Cardiac fibroblast (primary cell): ENCODE results near the gene D2HGDH.
"Not testable (repeated sequence)": the region's sequence is repeated elsewhere in the genome, so short reads cannot be mapped to it uniquely, and the experiment has no call there.

ENCODE experiments used
- DNase-seq, 2 donors: peaks; one replicate each; pipeline versions ENCODE4 v3.0.0 to v3.0.0-alpha.2; 2010; ENCODE audit warnings: low read depth in 2 of 2
- H3K4me3 ChIP-seq, 2 donors: replicated peaks in 1 of 2; 1 replicate in 1 of 2; 2 replicates in 1 of 2; pipeline ENCODE4 v1.5.1; 2011; ENCODE audit warnings: low read depth in 2 of 2, low read length in 2 of 2, mild to moderate bottlenecking in 2 of 2, moderate library complexity in 1 of 2
- TF ChIP-seq, protein P1 (sequence below): IDR thresholded peaks from one replicate; pipeline ENCODE4 v1.5.1; 2011; ENCODE audit warnings: low read depth, mild to moderate bottlenecking, low read length, inconsistent platforms

Gene D2HGDH

DNA sequence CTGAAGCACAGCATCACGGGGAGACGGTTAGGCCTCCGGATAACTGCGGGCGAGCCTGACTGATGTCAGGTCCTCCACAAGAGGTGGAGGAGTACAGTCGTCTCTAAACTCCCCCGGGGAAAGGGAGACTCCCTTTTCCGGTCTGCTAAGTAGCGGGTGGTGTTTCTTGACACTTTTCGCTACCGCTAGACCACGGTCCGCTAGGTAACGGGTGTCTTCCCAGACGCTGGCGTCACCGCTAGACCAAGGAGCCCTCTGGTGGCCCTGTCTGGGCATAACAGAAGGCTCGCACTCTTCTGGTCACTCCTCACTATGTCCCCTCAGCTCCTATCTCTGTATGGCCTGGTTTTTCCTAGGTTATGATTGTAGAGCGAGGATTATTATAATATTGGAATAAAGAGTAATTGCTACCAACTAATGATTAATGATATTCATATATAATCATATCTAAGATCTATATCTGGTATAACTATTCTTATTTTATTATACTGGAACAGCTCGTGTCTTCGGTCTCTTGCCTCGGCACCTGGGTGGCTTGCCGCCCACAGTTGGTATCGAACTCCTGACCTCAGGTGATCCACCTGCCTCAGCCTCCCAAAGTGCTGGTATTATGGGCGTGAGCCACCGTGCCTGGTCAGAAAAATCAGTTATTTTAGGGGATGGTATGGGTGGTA, 1.8 kb upstream of the D2HGDH start:
- TF ChIP-seq, protein P1, sequence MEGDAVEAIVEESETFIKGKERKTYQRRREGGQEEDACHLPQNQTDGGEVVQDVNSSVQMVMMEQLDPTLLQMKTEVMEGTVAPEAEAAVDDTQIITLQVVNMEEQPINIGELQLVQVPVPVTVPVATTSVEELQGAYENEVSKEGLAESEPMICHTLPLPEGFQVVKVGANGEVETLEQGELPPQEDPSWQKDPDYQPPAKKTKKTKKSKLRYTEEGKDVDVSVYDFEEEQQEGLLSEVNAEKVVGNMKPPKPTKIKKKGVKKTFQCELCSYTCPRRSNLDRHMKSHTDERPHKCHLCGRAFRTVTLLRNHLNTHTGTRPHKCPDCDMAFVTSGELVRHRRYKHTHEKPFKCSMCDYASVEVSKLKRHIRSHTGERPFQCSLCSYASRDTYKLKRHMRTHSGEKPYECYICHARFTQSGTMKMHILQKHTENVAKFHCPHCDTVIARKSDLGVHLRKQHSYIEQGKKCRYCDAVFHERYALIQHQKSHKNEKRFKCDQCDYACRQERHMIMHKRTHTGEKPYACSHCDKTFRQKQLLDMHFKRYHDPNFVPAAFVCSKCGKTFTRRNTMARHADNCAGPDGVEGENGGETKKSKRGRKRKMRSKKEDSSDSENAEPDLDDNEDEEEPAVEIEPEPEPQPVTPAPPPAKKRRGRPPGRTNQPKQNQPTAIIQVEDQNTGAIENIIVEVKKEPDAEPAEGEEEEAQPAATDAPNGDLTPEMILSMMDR: peak; percentile 40
- DNase-seq: peak; percentile 37 to 62
- H3K4me3 ChIP-seq: not testable (repeated sequence)

DNA sequence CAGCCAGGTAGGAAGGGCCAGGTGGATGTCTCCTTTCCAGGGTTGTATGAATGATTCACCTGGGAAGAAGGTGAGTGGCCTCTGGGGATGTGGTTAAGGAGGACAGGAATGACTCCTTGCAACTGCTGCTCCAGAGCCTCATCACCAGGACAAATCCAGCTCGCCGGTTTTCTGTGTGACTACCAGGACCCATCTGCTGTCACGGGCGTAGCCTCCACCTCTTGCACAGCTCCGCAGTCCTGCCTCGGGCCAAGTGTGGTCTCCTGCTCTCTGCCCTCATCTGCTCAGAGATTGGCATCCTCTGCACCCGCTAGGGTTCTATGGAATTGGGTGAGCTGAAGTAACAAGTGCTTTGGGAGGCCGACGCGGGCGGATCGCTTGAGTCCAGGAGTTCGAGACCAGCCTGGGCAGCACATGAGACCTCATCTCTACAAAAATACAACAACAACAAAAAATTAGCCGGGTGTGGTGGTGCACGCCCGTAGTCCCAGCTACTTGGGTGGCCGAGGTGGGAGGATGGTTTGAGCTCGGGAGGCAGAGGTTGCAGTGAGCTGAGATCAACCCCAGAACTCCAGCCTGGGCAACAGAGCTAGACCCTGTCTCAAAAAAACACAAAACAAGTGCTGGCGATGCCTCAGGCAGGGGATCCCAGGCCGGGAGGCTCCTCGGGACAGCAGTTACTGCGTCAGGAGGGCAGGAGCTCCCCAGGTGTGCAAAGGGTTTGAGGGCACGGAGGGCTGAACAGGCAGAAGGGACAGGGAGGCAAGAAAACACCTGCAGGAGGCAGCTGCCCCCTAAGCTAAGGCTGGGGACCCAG, 831 bp upstream of the D2HGDH start:
- DNase-seq: no peak
- TF ChIP-seq, protein P1: no peak
- peak overlapping the region; percentile 33 to 52 for H3K4me3 ChIP-seq

- no peak for DNase-seq
- TF ChIP-seq, protein P1: no peak
- peak overlapping the region; percentile 33 to 52 for H3K4me3 ChIP-seq
Measured at GRCh38 chr2:241734208-241734466, 293 bp upstream of the D2HGDH start.

GRCh38 chr2:241736111-241736510, 1.7 kb downstream of the D2HGDH start:
- DNase-seq: no peak
- TF ChIP-seq, protein P1: no peak
- H3K4me3 ChIP-seq: no peak overlapping the region

DNA sequence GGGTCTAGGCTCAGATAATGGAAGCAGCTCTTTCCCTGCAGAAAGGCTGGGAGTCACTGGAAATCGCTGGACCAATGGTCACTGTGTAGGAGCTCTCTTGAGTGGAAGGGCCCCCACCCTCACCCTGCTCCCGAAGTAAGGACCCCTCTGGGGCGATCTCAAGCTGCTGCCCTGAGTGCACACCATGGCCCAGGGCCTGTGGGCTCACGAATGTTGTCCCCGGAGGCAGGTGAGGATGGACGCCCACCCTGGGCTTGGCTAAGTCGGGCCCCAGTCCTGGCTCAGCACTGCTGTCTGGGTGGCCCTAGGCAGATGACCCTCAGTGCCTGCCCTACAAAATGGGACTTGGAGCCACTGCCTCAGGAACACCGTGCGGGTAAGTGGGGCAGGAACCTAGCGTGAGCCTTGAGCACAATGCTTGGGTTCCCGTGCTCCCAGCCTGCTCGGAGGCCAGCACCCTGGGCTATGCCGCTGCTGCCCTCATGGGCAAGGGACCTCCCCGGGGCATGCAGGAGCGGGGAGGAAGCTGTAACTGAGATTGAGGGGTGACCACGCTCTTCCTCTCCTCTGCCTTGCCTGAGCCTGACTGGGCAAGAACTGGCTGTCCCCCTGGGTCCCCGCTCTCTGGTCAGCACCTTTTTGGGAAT, 3.7 kb downstream of the D2HGDH start:
- TF ChIP-seq, protein P1: no peak
- H3K4me3 ChIP-seq: no peak overlapping the region
- DNase-seq: no peak

DNA sequence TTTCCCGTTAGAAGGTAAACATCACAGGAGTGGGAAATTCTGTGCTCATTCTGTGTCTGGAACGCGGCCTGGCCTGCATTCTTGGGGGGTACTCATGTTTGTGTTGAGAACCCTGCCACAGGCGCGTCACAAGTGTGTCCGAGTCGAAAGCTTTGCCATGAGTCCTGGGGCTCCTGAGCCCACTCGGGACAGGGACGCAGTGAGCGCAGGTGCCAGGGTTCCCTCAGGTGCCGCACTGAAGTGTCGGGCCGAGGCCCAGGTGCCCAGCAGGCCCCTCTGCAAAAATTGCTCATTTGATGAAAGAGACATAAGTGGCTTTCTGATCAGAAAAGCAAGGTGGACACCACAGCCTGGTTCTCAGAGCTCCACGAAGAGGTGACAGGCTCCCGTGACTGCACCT, 4.7 kb downstream of the D2HGDH start:
- TF ChIP-seq, protein P1: no peak
- DNase-seq: no peak
- H3K4me3 ChIP-seq: no peak overlapping the region
